Activated CD8-positive, alpha-beta memory T cell treated with anti-CD3 and anti-CD28 coated beads, Interleukin-2, amount 10 ng/mL, durations not matched to agents 7 days and 5 days (primary cell): Measurements from ENCODE around the gene CGB5. TPM values are rescaled to one million over a fixed set of nuclear protein-coding genes. Genes with fewer than 3 reads are reported as not detected.
"Not testable (repeated sequence)": the region's sequence is repeated elsewhere in the genome, so short reads cannot be mapped to it uniquely, and the experiment has no call there.

ENCODE experiments used
- ATAC-seq: fragments of 150-1000 bp; cut with Tn5 transposase; one replicate; pipeline ENCODE4 v1.10.0; 2021; ENCODE audit warnings: moderate library complexity
- CTCF ChIA-PET: fragments of 350-600 bp; sonication (Branson Sonifier 250); formaldehyde crosslinking; loops from one replicate; lab custom pipeline; 2021; ENCODE audit warnings: antibody characterized with exemption; lab: Charles Lee
- DNase-seq: peaks from one replicate; pipeline ENCODE4 v3.0.0-alpha.2; 2020
- H3K27ac Mint-ChIP-seq: one replicate; pipeline ENCODE4 v1.8.0; 2021; ENCODE audit warnings: mild to moderate bottlenecking, mixed read lengths
- H3K27me3 Mint-ChIP-seq: one replicate; pipeline ENCODE4 v1.8.0; 2021; ENCODE audit warnings: mixed read lengths
- H3K36me3 Mint-ChIP-seq: one replicate; pipeline ENCODE4 v1.8.0; 2021; ENCODE audit warnings: mild to moderate bottlenecking, mixed read lengths
- H3K4me1 Mint-ChIP-seq: one replicate; pipeline ENCODE4 v1.8.0; 2021; ENCODE audit warnings: mixed read lengths
- H3K4me3 Mint-ChIP-seq: one replicate; pipeline ENCODE4 v1.8.0; 2021; ENCODE audit warnings: mild to moderate bottlenecking, moderate library complexity, mixed read lengths
- H3K9me3 Mint-ChIP-seq: one replicate; pipeline ENCODE4 v1.8.0; 2022; ENCODE audit warnings: low read depth, mixed read lengths
- total RNA-seq, 2 experiments: library from RNA; stranded (reverse); gene quantifications; one replicate each; pipeline ENCODE4 v1.2.3, GENCODE V29; 2021

The CGB5 gene
- total RNA-seq, 2 experiments from 2014 or later: not detected

DNA sequence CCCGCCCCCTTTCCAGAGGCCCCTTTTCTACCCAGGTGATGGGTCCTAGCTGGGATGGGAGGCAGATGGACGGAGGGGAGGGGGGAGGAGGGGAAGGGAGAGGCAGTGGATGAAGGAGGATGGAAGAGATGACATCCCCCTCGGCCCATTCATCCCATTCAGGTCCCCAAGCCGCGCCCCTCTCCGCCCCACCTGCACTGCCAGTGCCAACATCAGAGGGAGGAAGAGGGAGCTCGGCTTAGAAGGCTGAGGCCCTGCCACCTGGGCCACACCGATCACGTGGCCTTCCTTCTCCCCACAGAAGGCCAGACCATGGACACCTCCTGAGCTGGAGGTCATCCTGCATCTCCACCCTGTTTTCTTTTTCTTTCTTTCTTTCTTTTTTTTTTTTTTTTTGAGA lies 15.0 kb upstream of the CGB5 start:
- H3K4me1 Mint-ChIP-seq, ATAC-seq, H3K27ac Mint-ChIP-seq, H3K27me3 Mint-ChIP-seq, DNase-seq, H3K4me3 Mint-ChIP-seq, CTCF ChIA-PET, H3K36me3 Mint-ChIP-seq, H3K9me3 Mint-ChIP-seq: not testable (repeated sequence)

DNA sequence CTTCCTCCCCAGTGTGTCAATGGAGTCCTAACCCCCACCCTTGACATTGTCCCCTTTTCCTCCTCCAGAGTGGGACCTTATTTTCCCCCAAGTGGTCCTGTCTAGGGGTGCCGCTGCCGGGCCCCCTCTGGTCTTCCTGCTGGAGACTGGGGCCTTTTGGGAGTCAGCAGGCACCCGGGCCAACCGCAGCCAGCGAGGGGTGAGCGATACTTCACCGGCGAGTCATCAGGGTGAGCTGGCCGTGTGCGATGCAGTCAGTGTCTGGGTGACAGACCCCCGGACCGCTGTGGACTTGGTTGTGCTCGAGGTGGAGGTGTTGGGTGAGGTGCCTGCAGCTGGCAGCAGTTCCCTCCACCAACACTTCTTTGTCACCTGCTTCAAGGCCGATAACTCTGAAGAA lies 13.9 kb upstream of the CGB5 start:
- H3K36me3 Mint-ChIP-seq, DNase-seq, CTCF ChIA-PET, H3K27ac Mint-ChIP-seq, H3K27me3 Mint-ChIP-seq, H3K4me1 Mint-ChIP-seq, ATAC-seq, H3K4me3 Mint-ChIP-seq, H3K9me3 Mint-ChIP-seq: not testable (repeated sequence)

GRCh38 chr19:49030323-49030722 lies 13.3 kb upstream of the CGB5 start:
- H3K4me3 Mint-ChIP-seq, ATAC-seq, H3K27me3 Mint-ChIP-seq, H3K27ac Mint-ChIP-seq, H3K9me3 Mint-ChIP-seq, H3K4me1 Mint-ChIP-seq, DNase-seq, CTCF ChIA-PET, H3K36me3 Mint-ChIP-seq: not testable (repeated sequence)

DNA sequence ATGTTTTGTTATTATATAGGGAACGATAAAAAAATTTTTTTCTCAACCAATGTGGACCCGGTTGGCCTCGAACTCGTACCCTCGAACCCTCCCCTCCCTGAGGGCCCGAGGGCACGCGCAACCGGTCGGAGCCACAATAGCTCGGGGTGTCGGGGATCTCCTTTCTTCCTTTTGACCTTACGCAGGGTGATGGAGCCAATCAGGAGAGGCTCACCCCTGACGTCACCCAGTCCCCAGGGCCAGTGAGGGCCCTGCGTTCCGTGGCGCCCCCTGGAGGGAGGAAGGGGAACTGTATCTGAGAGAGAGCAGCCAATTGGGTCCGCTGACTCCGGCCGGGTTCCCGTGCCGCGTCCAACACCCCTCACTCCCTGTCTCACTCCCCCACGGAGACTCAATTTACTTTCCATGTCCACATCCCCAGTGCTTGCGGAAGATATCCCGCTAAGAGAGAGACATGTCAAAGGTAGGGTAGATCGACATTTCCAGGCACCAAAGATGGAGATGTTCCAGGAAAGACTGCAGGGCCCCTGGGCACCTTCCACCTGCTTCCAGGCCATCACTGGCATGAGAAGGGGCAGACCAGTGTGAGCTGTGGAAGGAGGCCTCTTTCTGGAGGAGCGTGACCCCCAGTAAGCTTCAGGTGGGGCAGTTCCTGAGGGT lies 11.9 kb upstream of the CGB5 start, which contains the start of gene CGB2:
Gene CGB2 (plus strand): TSS at position 249 of the 660 bp plus-strand sequence. CDS start 206 bp downstream, at position 455.
- ATAC-seq: peak; percentile 85
- not testable (repeated sequence) for H3K27ac Mint-ChIP-seq, H3K9me3 Mint-ChIP-seq, H3K4me1 Mint-ChIP-seq, H3K27me3 Mint-ChIP-seq, H3K36me3 Mint-ChIP-seq
- CTCF ChIA-PET: interaction anchor here (1.2 to 1.4 kb wide), 3 partner anchors 38 to 236 kb away, joined by 3 to 4 read pairs (median 3); partner anchors contain the start of gene RUVBL2
- peak; percentile 83 for DNase-seq
- peak within 1 kb of the TSS; percentile 17 for H3K4me3 Mint-ChIP-seq

- H3K4me1 Mint-ChIP-seq, H3K36me3 Mint-ChIP-seq, H3K4me3 Mint-ChIP-seq, H3K27me3 Mint-ChIP-seq, CTCF ChIA-PET, H3K27ac Mint-ChIP-seq, H3K9me3 Mint-ChIP-seq: not testable (repeated sequence)
- ATAC-seq (peak; percentile 60), DNase-seq (peak; percentile 67)
These were observed 6.8 kb upstream of the CGB5 start, which contains the start of gene CGB1 for GRCh38 chr19:49036815-49037214. TSS of gene CGB1 (minus strand) at chr19:49036895. CDS start at chr19:49036711, 184 bp downstream.

DNA sequence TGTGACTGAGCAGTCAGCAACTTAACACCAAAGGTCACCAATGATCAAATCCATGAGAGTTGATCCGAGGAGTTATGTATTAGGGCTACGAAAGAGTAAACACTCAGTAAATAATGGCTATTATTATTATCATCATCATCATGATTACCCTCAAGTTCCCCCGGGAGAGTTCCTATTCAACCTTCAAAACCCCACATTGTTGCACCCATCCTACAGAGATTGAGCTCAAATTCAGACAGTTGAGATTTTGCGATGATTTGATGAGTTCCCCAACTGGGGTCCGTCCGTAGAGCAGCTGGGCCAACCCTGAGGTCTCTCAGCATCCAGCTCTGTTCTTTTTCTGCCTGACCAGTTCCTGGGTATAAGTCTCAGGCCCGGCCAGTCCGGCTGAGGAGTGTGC lies 5.5 kb upstream of the CGB5 start:
- H3K27me3 Mint-ChIP-seq, H3K4me1 Mint-ChIP-seq, H3K4me3 Mint-ChIP-seq, H3K27ac Mint-ChIP-seq, H3K9me3 Mint-ChIP-seq, H3K36me3 Mint-ChIP-seq, CTCF ChIA-PET, DNase-seq, ATAC-seq: not testable (repeated sequence)

- DNase-seq, H3K4me1 Mint-ChIP-seq, H3K27me3 Mint-ChIP-seq, H3K9me3 Mint-ChIP-seq, CTCF ChIA-PET, H3K4me3 Mint-ChIP-seq, H3K27ac Mint-ChIP-seq, H3K36me3 Mint-ChIP-seq, ATAC-seq: not testable (repeated sequence)
These were observed 4.9 kb upstream of the CGB5 start for GRCh38 chr19:49038557-49039276.

DNA sequence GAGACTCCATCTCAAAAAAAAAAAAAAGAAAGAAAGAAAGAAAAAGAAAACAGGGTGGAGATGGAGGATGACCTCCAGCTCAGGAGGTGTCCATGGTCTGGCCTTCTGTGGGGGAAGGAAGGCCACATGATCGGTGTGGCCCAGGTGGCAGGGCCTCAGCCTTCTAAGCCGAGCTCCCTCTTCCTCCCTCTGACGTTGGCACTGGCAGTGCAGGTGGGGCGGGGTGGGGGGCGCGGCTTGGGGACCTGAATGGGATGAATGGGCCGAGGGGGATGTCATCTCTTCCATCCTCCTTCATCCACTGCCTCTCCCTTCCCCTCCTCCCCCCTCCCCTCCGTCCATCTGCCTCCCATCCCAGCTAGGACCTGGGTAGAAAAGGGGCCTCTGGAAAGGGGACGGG lies 3.9 kb upstream of the CGB5 start:
- CTCF ChIA-PET, H3K27ac Mint-ChIP-seq, H3K4me1 Mint-ChIP-seq, H3K9me3 Mint-ChIP-seq, DNase-seq, H3K4me3 Mint-ChIP-seq, ATAC-seq, H3K27me3 Mint-ChIP-seq, H3K36me3 Mint-ChIP-seq: not testable (repeated sequence)

DNA sequence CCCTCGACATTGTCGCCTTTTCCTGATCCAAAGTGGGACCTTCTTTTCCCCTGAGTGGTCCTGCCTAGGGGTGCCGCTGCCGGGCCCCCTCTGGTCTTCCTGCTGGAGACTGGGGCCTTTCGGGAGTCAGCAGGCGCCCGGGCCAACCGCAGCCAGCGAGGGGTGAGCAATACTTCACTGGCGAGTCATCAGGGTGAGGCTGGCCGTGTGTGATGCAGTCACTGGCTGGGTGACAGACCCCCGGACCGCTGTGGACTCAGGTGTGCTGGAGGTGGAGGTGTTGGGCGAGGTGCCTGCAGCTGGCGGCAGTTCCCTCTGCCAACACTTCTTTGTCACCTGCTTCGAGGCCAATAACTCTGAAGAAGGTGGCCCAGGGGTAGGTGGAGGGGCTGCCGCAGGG lies 1.5 kb upstream of the CGB5 start:
- Mint-ChIP-seq H3K36me3 (no peaks in the 10 kb centered on the region), H3K9me3 (no peaks in the 10 kb centered on the region), H3K27me3 (no peaks in the 10 kb centered on the region), H3K4me3 (no peak overlapping the region), H3K27ac (no peak overlapping the region), H3K4me1 (no peaks in the 10 kb centered on the region)
- no peak for DNase-seq
- ATAC-seq: no peak
- CTCF ChIA-PET: no interaction called here

DNA sequence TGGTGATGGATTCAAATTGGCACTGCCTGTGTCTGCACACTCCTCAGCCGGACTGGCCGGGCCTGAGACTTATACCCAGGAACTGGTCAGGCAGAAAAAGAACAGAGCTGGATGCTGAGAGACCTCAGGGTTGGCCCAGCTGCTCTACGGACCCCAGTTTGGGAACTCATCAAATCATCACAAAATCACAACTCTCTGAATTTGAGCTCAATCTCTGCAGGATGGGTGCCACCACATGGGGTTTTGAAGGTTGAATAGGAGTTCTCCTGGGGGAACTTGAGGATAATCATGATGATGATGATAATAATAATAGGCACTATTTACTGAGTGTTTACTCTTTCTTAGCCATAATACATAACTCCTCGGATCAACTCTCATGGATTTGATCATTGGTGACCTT lies 982 bp upstream of the CGB5 start:
- H3K4me1 Mint-ChIP-seq, DNase-seq, H3K9me3 Mint-ChIP-seq, CTCF ChIA-PET, H3K4me3 Mint-ChIP-seq, H3K27me3 Mint-ChIP-seq, H3K27ac Mint-ChIP-seq, H3K36me3 Mint-ChIP-seq, ATAC-seq: not testable (repeated sequence)

DNA sequence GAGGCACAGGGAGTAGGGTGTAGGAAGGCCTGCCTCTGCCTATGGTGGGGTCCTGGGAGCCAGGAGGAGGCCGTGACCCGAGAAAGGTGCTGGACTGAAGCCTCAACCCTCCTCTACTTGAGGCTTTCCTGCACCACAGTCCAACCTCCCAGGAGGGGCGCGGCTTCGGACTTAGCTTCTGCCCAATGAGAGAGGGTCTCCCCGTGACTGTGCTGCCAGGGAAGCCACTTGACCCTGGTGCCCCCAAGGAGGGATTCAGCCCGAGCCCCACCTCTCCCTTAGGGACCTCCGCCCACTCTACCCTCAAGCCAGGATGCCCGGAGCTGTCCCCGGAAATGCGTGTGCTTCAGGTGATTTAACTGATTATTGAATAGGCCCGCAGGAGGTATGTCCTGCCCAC lies 5.4 kb downstream of the CGB5 start, which contains the start of gene CGB8:
Gene CGB8 (minus strand): TSS at position 101 of the 400 bp plus-strand sequence. CDS start 372 bp downstream, outside the sequence.
- H3K27me3 Mint-ChIP-seq, H3K4me3 Mint-ChIP-seq, H3K9me3 Mint-ChIP-seq, H3K4me1 Mint-ChIP-seq, H3K27ac Mint-ChIP-seq, H3K36me3 Mint-ChIP-seq, DNase-seq, ATAC-seq, CTCF ChIA-PET: not testable (repeated sequence)

GRCh38 chr19:49049834-49050233 lies 6.2 kb downstream of the CGB5 start:
- CTCF ChIA-PET, H3K36me3 Mint-ChIP-seq, H3K4me3 Mint-ChIP-seq, DNase-seq, H3K4me1 Mint-ChIP-seq, H3K9me3 Mint-ChIP-seq, H3K27ac Mint-ChIP-seq, ATAC-seq, H3K27me3 Mint-ChIP-seq: not testable (repeated sequence)

- CTCF ChIA-PET: not testable (repeated sequence)
These were observed 6.9 kb downstream of the CGB5 start for GRCh38 chr19:49050376-49051033.

More at GRCh38 chr19:49050376-49051033, 6.9 kb downstream of the CGB5 start:
- H3K27ac Mint-ChIP-seq, H3K27me3 Mint-ChIP-seq, ATAC-seq, H3K4me1 Mint-ChIP-seq, DNase-seq, H3K4me3 Mint-ChIP-seq, H3K36me3 Mint-ChIP-seq, H3K9me3 Mint-ChIP-seq: not testable (repeated sequence)
